Renal cortex interstitium (tissue), 11 donors: ENCODE data around the gene PAFAH1B2. TPM values are rescaled to one million over a fixed set of nuclear protein-coding genes. Genes with fewer than 3 reads are reported as not detected.
A peak's percentile ranks its signal among the peaks of the same experiment; 100 is the strongest.
"Not testable (repeated sequence)": the region's sequence is repeated elsewhere in the genome, so short reads cannot be mapped to it uniquely, and the experiment has no call there.

Source experiments
- DNase-seq, 11 donors: peaks; one replicate each; pipeline ENCODE4 v3.0.0-alpha.2; 2013; ENCODE audit warnings: low read depth in 9 of 11, low spot score in 4 of 11; ENCODE audit errors: extremely low read depth in 1 of 11
- polyA plus RNA-seq, 3 donors: library from polyadenylated mRNA; unstranded; fragments of 120-200 nt; gene quantifications; one replicate each; pipeline ENCODE4 v1.2.1, GENCODE V29; 2013; ENCODE audit not compliant: insufficient read length in 3 of 3

Gene PAFAH1B2
- polyA plus RNA-seq, 3 donors, result 75.0 to 80.0 (median 76.7) TPM

GRCh38 chr11:117112939-117113338 lies 31.1 kb upstream of the PAFAH1B2 start:
- not testable (repeated sequence) for DNase-seq

DNA sequence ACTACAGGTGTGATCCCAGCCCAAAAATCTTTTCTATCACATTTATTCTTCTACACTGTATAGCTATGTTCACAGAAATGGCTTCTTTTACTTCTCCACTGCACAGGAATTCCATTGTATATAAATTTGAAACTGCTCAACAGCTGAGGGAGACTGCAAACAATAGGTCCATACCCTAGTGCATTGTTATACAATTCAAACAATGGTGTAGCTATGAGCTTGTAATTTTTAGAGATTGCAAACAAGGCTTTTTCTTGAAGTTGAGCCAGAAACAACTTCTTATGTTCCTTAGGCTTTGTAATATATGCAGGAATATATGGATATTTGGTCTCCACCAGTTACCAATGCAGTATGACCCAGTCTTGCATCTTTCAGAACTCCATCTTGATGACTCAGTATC lies 26.4 kb upstream of the PAFAH1B2 start:
- DNase-seq, result no peak

- no peak for DNase-seq
Observed at GRCh38 chr11:117121176-117121575, 22.9 kb upstream of the PAFAH1B2 start.

DNA sequence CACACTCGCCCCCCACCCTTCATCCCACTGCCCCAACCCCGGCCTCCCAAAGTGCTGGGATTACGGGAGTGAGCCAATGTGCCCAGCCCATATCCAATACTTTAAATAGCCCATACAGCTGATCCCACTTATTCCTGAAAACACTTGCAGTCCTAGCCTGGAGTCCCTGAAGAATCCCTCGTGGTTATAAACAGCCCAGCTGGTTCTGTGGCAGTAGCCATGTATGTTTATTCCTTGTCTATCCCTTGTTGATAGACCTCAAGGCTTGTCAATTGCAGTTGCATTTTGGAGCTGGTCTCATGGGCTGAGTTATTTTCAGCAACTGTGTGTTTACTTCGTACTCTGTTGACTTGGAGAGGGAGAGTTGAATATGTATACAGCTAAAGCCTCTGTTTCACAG lies 21.5 kb upstream of the PAFAH1B2 start:
- no peak for DNase-seq

DNA sequence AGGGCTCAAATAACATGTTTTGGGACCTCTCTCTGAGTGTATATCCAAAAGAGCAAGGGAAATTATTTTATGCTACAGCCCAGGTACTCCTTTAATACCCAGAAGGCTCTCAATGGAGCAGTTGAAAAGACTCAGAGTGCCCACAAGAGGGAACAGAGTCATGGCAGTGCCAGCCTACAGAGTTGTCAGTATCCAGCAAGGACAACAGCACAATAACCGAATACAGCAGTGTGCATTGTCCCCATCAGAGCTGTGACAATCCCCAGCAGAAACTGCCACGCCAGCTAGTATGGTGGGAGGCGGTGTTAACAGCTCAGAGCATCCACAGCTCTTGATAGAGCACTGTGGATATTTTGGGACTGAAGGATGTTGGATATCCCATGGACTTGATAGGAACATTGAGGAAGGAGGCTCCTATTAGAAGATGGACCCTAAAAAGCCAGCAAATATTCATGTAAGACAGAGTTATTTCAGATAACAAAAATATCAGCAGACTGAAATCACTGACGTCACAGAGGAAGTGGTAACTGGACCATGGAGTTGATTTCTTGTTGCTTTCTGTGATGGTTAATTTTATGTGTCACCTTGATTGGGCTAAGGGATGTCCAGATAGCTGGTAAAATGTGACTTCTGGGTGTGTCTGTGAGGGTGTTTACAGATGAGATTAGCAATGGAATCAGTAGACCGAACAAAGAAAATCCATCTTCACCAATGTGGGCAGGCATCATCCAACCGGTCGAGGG lies 17.7 kb upstream of the PAFAH1B2 start:
- no peak for DNase-seq

DNA sequence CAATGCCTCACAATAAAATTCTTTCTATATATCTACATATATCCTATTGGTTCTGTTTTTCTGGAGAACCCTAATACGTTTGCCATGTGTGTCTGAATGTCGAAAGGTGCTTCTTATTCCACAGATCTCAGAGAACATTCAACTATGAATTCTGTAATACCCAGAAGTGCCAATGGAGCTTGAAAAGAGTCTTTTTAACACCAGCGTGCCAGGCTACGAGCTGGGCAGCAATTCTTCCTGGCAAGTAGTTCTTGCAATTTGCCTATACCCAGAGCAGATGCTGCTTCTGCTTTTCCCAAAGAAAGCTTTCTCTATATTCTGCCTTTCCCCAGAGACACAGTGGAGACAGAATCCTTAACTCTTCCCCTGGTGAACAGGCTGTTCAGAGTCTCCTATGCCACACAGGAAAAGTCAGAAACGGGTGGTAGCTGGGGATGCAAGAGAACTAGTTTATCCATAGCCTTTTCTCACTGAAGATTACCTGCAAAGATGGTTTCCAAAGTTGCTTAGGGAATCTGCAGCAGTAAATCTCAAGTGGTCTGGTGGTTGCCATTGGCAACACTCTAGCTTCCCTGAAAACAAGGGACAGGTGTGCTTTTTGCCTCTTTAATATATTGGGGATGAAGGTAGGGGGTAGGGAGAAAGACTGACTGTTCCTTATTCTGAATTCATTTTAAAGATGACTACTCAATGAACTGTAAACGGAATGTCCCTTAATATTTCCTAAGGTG lies 16.8 kb upstream of the PAFAH1B2 start:
- no peak for DNase-seq

DNA sequence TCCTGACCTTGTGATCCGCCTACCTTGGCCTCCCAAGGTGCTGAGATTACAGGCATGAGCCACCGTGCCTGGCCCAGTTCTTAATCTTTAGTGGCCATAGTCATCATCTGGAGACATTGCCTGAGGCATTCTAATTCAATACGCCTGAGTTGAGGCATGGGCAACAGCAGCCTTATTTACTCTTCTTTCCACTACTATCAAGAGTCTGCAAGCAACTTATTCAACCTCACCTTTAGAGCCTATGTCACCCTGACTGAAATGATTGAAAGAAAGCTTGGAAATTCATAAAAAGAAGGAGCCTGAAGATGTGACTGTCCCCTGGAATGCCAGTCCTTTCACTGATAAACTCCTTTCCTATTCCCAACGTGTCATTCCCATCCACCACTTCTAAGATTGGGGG lies 15.8 kb upstream of the PAFAH1B2 start:
- DNase-seq, result no peak

- not testable (repeated sequence) for DNase-seq
Observed at GRCh38 chr11:117130396-117130795, 13.7 kb upstream of the PAFAH1B2 start.

GRCh38 chr11:117130879-117131278 lies 13.2 kb upstream of the PAFAH1B2 start:
- no peak for DNase-seq

- no peak for DNase-seq
Observed at GRCh38 chr11:117134431-117134830, 9.7 kb upstream of the PAFAH1B2 start.

- not testable (repeated sequence) for DNase-seq
Observed at GRCh38 chr11:117134979-117135378, 9.1 kb upstream of the PAFAH1B2 start.

- DNase-seq, result not testable (repeated sequence)
Observed at GRCh38 chr11:117137223-117138086, 6.6 kb upstream of the PAFAH1B2 start.

DNA sequence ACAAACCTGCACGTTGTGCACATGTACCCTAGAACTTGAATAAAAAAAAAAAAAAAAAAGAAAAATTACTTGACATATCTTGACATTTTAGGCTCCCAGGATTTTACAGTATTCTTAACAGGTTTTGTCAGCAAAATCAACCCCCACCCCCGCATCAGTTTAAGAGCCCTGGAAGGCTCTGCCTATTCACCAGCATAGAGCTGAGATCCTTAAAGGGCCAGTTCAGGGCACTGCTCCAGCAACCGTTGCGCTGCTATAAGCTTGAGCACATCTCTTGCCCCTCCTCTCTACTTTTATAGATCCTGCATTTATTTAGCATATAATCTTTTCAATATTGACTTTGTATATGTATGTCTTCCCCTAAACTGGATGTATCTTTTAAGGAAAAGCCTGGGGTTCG lies 697 bp upstream of the PAFAH1B2 start:
- DNase-seq, result peak in 7 of 11 donors; percentile 6 to 44 (median 29)

- DNase-seq, result peak in 7 of 11 donors; percentile 13 to 35 (median 27)
Observed at GRCh38 chr11:117144477-117145392, 648 bp downstream of the PAFAH1B2 start.

GRCh38 chr11:117145393-117145761 lies 1.3 kb downstream of the PAFAH1B2 start:
- peak in 10 of 11 donors; percentile 17 to 61 (median 44) for DNase-seq

- DNase-seq, result no peak
Observed at GRCh38 chr11:117146521-117146920, 2.4 kb downstream of the PAFAH1B2 start.

- DNase-seq, result no peak
Observed at GRCh38 chr11:117152066-117152465, 8.0 kb downstream of the PAFAH1B2 start.

DNA sequence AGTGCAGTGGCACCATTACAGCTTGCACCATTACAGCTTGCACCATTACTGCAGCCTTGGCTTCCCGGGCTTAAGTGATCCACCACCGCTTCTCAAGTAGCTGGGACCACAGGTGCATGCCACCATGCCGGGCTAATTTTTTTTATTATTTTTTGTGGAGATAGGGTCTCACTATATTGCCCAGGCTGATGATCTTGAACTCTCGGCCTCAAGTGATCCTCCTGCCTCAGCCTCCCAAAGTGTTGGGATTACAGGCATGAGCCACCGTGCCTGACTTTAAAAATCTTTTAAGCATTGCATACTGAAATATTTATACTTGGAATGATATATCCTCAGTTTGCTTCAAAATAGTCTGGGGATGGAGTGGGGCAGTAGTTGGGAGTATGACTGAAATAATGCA lies 10.4 kb downstream of the PAFAH1B2 start:
- no peak for DNase-seq

- DNase-seq, result no peak
Observed at GRCh38 chr11:117157507-117157906, 13.4 kb downstream of the PAFAH1B2 start.
